ENCODE data around the gene UFSP1. TPM values are rescaled to one million over a fixed set of nuclear protein-coding genes. Genes with fewer than 3 reads are reported as not detected.

Gene UFSP1
- total and polyA plus RNA-seq, 12 donors: 2.5 to 12.7 (median 5.9) TPM

GRCh38 chr7:100854146-100854895 is 35.2 kb downstream of the UFSP1 start:
- no peaks in the 10 kb centered on the region for H3K9me3 ChIP-seq (replicated peaks in 1 of 3)
- no peak overlapping the region for H3K4me3 ChIP-seq
- peaks cover 4 to 12% of the 10 kb centered on the region in 2 donors for H3K4me1 ChIP-seq (replicated peaks in 1 of 2)
- DNase-seq: no peak
- WGBS, 4 donors: 87 to 94% (median 92%) methylated on average over 11 to 14 of the region's 14 CpGs
- intact Hi-C loops (cut with DNase I): loop anchor here (5.0 kb wide), 2 partner anchors 57 to 152 kb away; no protein-coding TSS in a partner anchor
- H3K27ac ChIP-seq: no peak overlapping the region
- no peak for TF ChIP-seq CTCF (IDR thresholded peaks at IDR 0.05)
- TF ChIP-seq POLR2A (IDR thresholded peaks at IDR 0.05): no peak
- no peaks in the 10 kb centered on the region for H3K36me3 ChIP-seq (replicated peaks in 1 of 2)
- no peaks in the 10 kb centered on the region for H3K27me3 ChIP-seq

- intact Hi-C loops (cut with DNase I): loop anchor here (5.0 kb wide), 2 partner anchors 55 to 150 kb away; no protein-coding TSS in a partner anchor
- H3K9me3 ChIP-seq (replicated peaks in 1 of 3): no peaks in the 10 kb centered on the region
- H3K4me1 ChIP-seq (replicated peaks in 1 of 2): peaks cover 4 to 12% of the 10 kb centered on the region in 2 donors
- WGBS, 4 donors: 0 to 1% (median 0%) methylated on average over 15 to 71 of the region's 71 CpGs
- H3K27ac ChIP-seq: peak within 1 kb of the TSS in 1 of 5 donors; percentile 75
- peak within 1 kb of the TSS in 3 of 4 donors; percentile 73 to 94 (median 75) for H3K4me3 ChIP-seq
- no peaks in the 10 kb centered on the region for H3K27me3 ChIP-seq
- no peaks in the 10 kb centered on the region for H3K36me3 ChIP-seq (replicated peaks in 1 of 2)
- peak; percentile 91 to 95 (median 93) for DNase-seq
- peak; percentile 87 to 97 (median 94) for TF ChIP-seq CTCF (IDR thresholded peaks at IDR 0.05)
- peak; percentile 33 to 44 for TF ChIP-seq POLR2A (IDR thresholded peaks at IDR 0.05)
These were observed 37.3 kb downstream of the UFSP1 start, which contains the start of gene SLC12A9 for GRCh38 chr7:100852048-100852872. TSS of gene SLC12A9 (plus strand) at chr7:100852713. CDS start at chr7:100854198, 1,485 bp downstream.

- Histone ChIP-seq H3K4me1 (replicated peaks in 1 of 2) (peaks cover 3 to 7% of the 10 kb centered on the region in 2 donors), H3K9me3 (replicated peaks in 1 of 3) (no peaks in the 10 kb centered on the region), H3K4me3 (no peak overlapping the region), H3K27me3 (no peaks in the 10 kb centered on the region), H3K27ac (no peak overlapping the region), H3K36me3 (replicated peaks in 1 of 2) (no peaks in the 10 kb centered on the region)
- intact Hi-C loops (cut with DNase I): no loop called here
- TF ChIP-seq CTCF (IDR thresholded peaks at IDR 0.05) (no peak), POLR2A (IDR thresholded peaks at IDR 0.05) (no peak)
- no peak for DNase-seq
- WGBS, 4 donors: 95 to 100% (median 96%) methylated on average over 4 of the region's 4 CpGs
These were observed 42.2 kb downstream of the UFSP1 start for GRCh38 chr7:100847360-100847759.
